Caco-2 (cell line): ENCODE measurements around the gene PTPRN2. TPM values are rescaled to one million over a fixed set of nuclear protein-coding genes. Genes with fewer than 3 reads are reported as not detected.
"Not testable (repeated sequence)": the region's sequence is repeated elsewhere in the genome, so short reads cannot be mapped to it uniquely, and the experiment has no call there.

ENCODE experiments used
- BruUV-seq: library from RNA; stranded (reverse); fragments of 400-500 nt; replicated peaks from 2 replicates; lab custom pipeline; 2021; lab: Mats Ljungman, UMichigan
- CTCF ChIA-PET: fragments of 300-600 bp; sonication (Branson Sonifier 250); formaldehyde crosslinking; loops from one replicate; lab custom pipeline; 2022; ENCODE audit warnings: antibody characterized with exemption; lab: Charles Lee
- POLR2A ChIA-PET: fragments of 300-600 bp; sonication (Branson Sonifier 250); formaldehyde crosslinking; loops from one replicate; lab custom pipeline; 2022; ENCODE audit warnings: antibody characterized with exemption; lab: Charles Lee
- DNase-seq, 2 experiments: peaks; one replicate each; pipeline versions ENCODE4 v3.0.0 to v3.0.0-alpha.2; 2020 to 2022
- H3K27me3 ChIP-seq: replicated peaks from 2 replicates; pipeline ENCODE4 v1.6.0; 2011; ENCODE audit warnings: low read length; ENCODE audit not compliant: control insufficient read depth, insufficient read depth
- H3K36me3 ChIP-seq: 2 replicates; pipeline ENCODE4 v1.5.1; 2011; ENCODE audit warnings: low read length; ENCODE audit not compliant: control insufficient read depth, insufficient read depth
- H3K4me1 ChIP-seq: fragments of 250-450 bp; sonication (Bioruptor Pico); 2 replicates; pipeline ENCODE4 v1.5.1; 2020; ENCODE audit warnings: mild to moderate bottlenecking
- H3K4me3 ChIP-seq: 2 replicates; pipeline ENCODE4 v1.5.1; 2011; ENCODE audit warnings: low read depth, mild to moderate bottlenecking, control low read depth, low read length
- H3K9me3 ChIP-seq: fragments of 250-450 bp; sonication (Bioruptor Pico); 2 replicates; pipeline ENCODE4 v1.5.1; 2020; ENCODE audit warnings: mild to moderate bottlenecking, moderate library complexity
- H3K27ac Mint-ChIP-seq: one replicate; pipeline ENCODE4 v1.8.0; 2022; ENCODE audit warnings: mixed read lengths; ENCODE audit not compliant: unreplicated experiment
- H3K27me3 Mint-ChIP-seq: one replicate; pipeline ENCODE4 v1.8.0; 2022; ENCODE audit warnings: mixed read lengths; ENCODE audit not compliant: insufficient read depth, unreplicated experiment
- H3K36me3 Mint-ChIP-seq: one replicate; pipeline ENCODE4 v1.8.0; 2022; ENCODE audit warnings: mild to moderate bottlenecking, mixed read lengths; ENCODE audit not compliant: insufficient read depth, unreplicated experiment
- H3K4me1 Mint-ChIP-seq: one replicate; pipeline ENCODE4 v1.8.0; 2022; ENCODE audit warnings: low read depth, mixed read lengths; ENCODE audit not compliant: unreplicated experiment
- H3K4me3 Mint-ChIP-seq: one replicate; pipeline ENCODE4 v1.8.0; 2022; ENCODE audit warnings: mild to moderate bottlenecking, moderate library complexity, mixed read lengths; ENCODE audit not compliant: unreplicated experiment
- H3K9me3 Mint-ChIP-seq: one replicate; pipeline ENCODE4 v1.8.0; 2022; ENCODE audit warnings: mixed read lengths; ENCODE audit not compliant: unreplicated experiment
- CTCF ChIP-seq, 2 experiments: fragments of 200-600 bp in 1 of 2; IDR thresholded peaks; 1 replicate in 1 of 2; 2 replicates in 1 of 2; pipeline versions ENCODE4 v1.5.1 to v1.8.0; 2011 to 2022; ENCODE audit warnings: antibody characterized with exemption in 1 of 2, control low read depth in 1 of 2, inconsistent platforms in 1 of 2, low read depth in 1 of 2, low read length in 1 of 2, mild to moderate bottlenecking in 1 of 2, moderate library complexity in 1 of 2; ENCODE audit not compliant: insufficient read depth in 1 of 2, severe bottlenecking in 1 of 2, unreplicated experiment in 1 of 2
- intact Hi-C: fragments of 100-400 bp; cut with micrococcal nuclease; formaldehyde crosslinking; loops from one replicate; pipeline ENCODE4 v1.10.0; 2022; ENCODE audit not compliant: unreplicated experiment
- total RNA-seq: library from RNA; stranded (reverse); gene quantifications from 2 replicates; pipeline ENCODE4 v1.2.3, GENCODE V29; 2022

The PTPRN2 gene
- total RNA-seq, 1 experiment from 2014 or later, result 1.4 TPM

- H3K4me3 Mint-ChIP-seq, result no peak overlapping the region
- Histone ChIP-seq H3K36me3 (no peaks in the 10 kb centered on the region), H3K9me3 (peaks cover 13% of the 10 kb centered on the region; the same call in 1 of the 2 replicates), H3K4me3 (no peak overlapping the region), H3K4me1 (no peaks in the 10 kb centered on the region), H3K27me3 (no peaks in the 10 kb centered on the region)
- no TSS peak for BruUV-seq
- peaks cover 17% of the 10 kb centered on the region for H3K36me3 Mint-ChIP-seq
- intact Hi-C loops, result no loop called here
- no peaks in the 10 kb centered on the region for H3K27me3 Mint-ChIP-seq
- no peak overlapping the region for H3K27ac Mint-ChIP-seq
- DNase-seq, result no peak
- POLR2A ChIA-PET, result no interaction called here
- CTCF ChIA-PET, result no interaction called here
- no peak for TF ChIP-seq CTCF (IDR thresholded peaks at IDR 0.05; ENCODE audit: insufficient read depth in 1 of 2, low read depth in 1 of 2, low read length in 1 of 2, severe bottlenecking in 1 of 2, unreplicated experiment in 1 of 2)
- no peaks in the 10 kb centered on the region for H3K4me1 Mint-ChIP-seq
- H3K9me3 Mint-ChIP-seq, result peaks cover 57% of the 10 kb centered on the region
These were observed 649.4 kb downstream of the PTPRN2 start for GRCh38 chr7:157938211-157938610.

- Mint-ChIP-seq H3K36me3 (peaks cover 24% of the 10 kb centered on the region), H3K4me3 (no peak overlapping the region), H3K27ac (no peak overlapping the region), H3K27me3 (no peaks in the 10 kb centered on the region), H3K4me1 (no peaks in the 10 kb centered on the region), H3K9me3 (peaks cover 65% of the 10 kb centered on the region)
- Histone ChIP-seq H3K4me3 (no peak overlapping the region), H3K36me3 (no peaks in the 10 kb centered on the region), H3K4me1 (no peaks in the 10 kb centered on the region), H3K9me3 (peaks cover 14% of the 10 kb centered on the region), H3K27me3 (no peaks in the 10 kb centered on the region)
- TF ChIP-seq CTCF (IDR thresholded peaks at IDR 0.05; ENCODE audit: insufficient read depth in 1 of 2, low read depth in 1 of 2, low read length in 1 of 2, severe bottlenecking in 1 of 2, unreplicated experiment in 1 of 2), result no peak
- intact Hi-C loops, result no loop called here
- DNase-seq, result no peak
- no TSS peak for BruUV-seq
- POLR2A ChIA-PET, result no interaction called here
- CTCF ChIA-PET, result no interaction called here
These were observed 650.2 kb downstream of the PTPRN2 start for GRCh38 chr7:157937406-157937805.

GRCh38 chr7:157936976-157937375 is 650.6 kb downstream of the PTPRN2 start:
- BruUV-seq, result no TSS peak
- H3K36me3 Mint-ChIP-seq, result peaks cover 27% of the 10 kb centered on the region
- no peak for TF ChIP-seq CTCF (IDR thresholded peaks at IDR 0.05; ENCODE audit: insufficient read depth in 1 of 2, low read depth in 1 of 2, low read length in 1 of 2, severe bottlenecking in 1 of 2, unreplicated experiment in 1 of 2)
- Histone ChIP-seq H3K36me3 (no peaks in the 10 kb centered on the region), H3K4me1 (no peaks in the 10 kb centered on the region), H3K4me3 (no peak overlapping the region), H3K9me3 (peaks cover 13% of the 10 kb centered on the region), H3K27me3 (no peaks in the 10 kb centered on the region)
- H3K4me1 Mint-ChIP-seq, result no peaks in the 10 kb centered on the region
- H3K27ac Mint-ChIP-seq, result no peak overlapping the region
- DNase-seq, result no peak
- peaks cover 70% of the 10 kb centered on the region for H3K9me3 Mint-ChIP-seq
- ChIA-PET POLR2A (no interaction called here), CTCF (no interaction called here)
- intact Hi-C loops, result no loop called here
- no peaks in the 10 kb centered on the region for H3K27me3 Mint-ChIP-seq
- H3K4me3 Mint-ChIP-seq, result no peak overlapping the region

GRCh38 chr7:157935721-157936120 is 651.9 kb downstream of the PTPRN2 start:
- Mint-ChIP-seq H3K9me3 (peaks cover 63% of the 10 kb centered on the region), H3K36me3 (peaks cover 27% of the 10 kb centered on the region)
- H3K4me3 ChIP-seq, H3K4me1 Mint-ChIP-seq, H3K36me3 ChIP-seq, H3K27me3 Mint-ChIP-seq, H3K27me3 ChIP-seq, BruUV-seq, H3K4me1 ChIP-seq, H3K27ac Mint-ChIP-seq, H3K4me3 Mint-ChIP-seq, intact Hi-C loops, POLR2A ChIA-PET, CTCF ChIA-PET, DNase-seq: not testable (repeated sequence)
- H3K9me3 ChIP-seq, result peaks cover 19% of the 10 kb centered on the region

GRCh38 chr7:157933219-157934155 is 654.1 kb downstream of the PTPRN2 start:
- CTCF ChIA-PET, H3K4me3 ChIP-seq, H3K27me3 ChIP-seq, POLR2A ChIA-PET, BruUV-seq, H3K4me3 Mint-ChIP-seq, intact Hi-C loops, H3K27me3 Mint-ChIP-seq, H3K36me3 ChIP-seq, H3K4me1 ChIP-seq, H3K27ac Mint-ChIP-seq, DNase-seq, H3K4me1 Mint-ChIP-seq: not testable (repeated sequence)
- Mint-ChIP-seq H3K36me3 (peaks cover 21% of the 10 kb centered on the region), H3K9me3 (peaks cover 59% of the 10 kb centered on the region)
- H3K9me3 ChIP-seq, result peaks cover 19% of the 10 kb centered on the region
